ENCODE data around the gene TECR.
"Not testable (repeated sequence)": the region's sequence is repeated elsewhere in the genome, so short reads cannot be mapped to it uniquely, and the experiment has no call there.

Gene TECR

GRCh38 chr19:14563989-14564651 is 34.7 kb downstream of the TECR start:
- Histone ChIP-seq H4K91ac (ENCODE audit: low read depth, low read length, poor library complexity) (no peak overlapping the region), H3K9ac (ENCODE audit: low read depth, low read length, poor library complexity) (no peak overlapping the region), H3K79me1 (ENCODE audit: low read depth, low read length) (peaks cover 22% of the 10 kb centered on the region), H3K4me2 (ENCODE audit: insufficient read depth, low read length, poor library complexity, severe bottlenecking) (no peak overlapping the region), H3K36me3 (replicated peaks in 1 of 2; ENCODE audit: control insufficient read depth in 2 of 2, insufficient read depth in 2 of 2, low read length in 2 of 2) (peaks cover 14 to 49% of the 10 kb centered on the region in 2 donors), H2BK15ac (ENCODE audit: low read length) (no peak overlapping the region), H3K4me3 (ENCODE audit: low read length in 2 of 2) (no peak overlapping the region), H3K18ac (ENCODE audit: low read length) (peak overlapping the region; percentile 71), H3K9me3 (replicated peaks in 1 of 2; ENCODE audit: control insufficient read depth in 2 of 2, insufficient read depth in 1 of 2, low read depth in 1 of 2, low read length in 2 of 2) (no peaks in the 10 kb centered on the region), H3K4ac (ENCODE audit: low read length) (no peak overlapping the region), H3K14ac (ENCODE audit: low read length) (no peak overlapping the region), H3K23ac (ENCODE audit: low read depth, low read length, poor library complexity) (no peak overlapping the region), H2BK5ac (ENCODE audit: low read length) (no peak overlapping the region), H3K4me1 (ENCODE audit: control insufficient read depth in 2 of 2, insufficient read depth in 1 of 2, low read depth in 1 of 2, low read length in 2 of 2) (peaks cover 3 to 11% of the 10 kb centered on the region in 2 donors), H2AK5ac (ENCODE audit: low read depth, low read length) (no peak overlapping the region), H2BK12ac (ENCODE audit: low read length) (no peak overlapping the region), H2AFZ (ENCODE audit: low read length) (no peak overlapping the region), H2BK120ac (ENCODE audit: low read depth, low read length) (no peak overlapping the region), H3K27me3 (ENCODE audit: control insufficient read depth in 3 of 3, insufficient read depth in 3 of 3, low read depth in 1 of 3, low read length in 3 of 3) (no peaks in the 10 kb centered on the region), H3K27ac (replicated peaks; ENCODE audit: low read length) (no peak overlapping the region), H4K8ac (ENCODE audit: low read depth, low read length) (no peak overlapping the region)
- no CpG with 5 or more reads among the region's 33 CpGs for WGBS, 2 donors (ENCODE audit: extremely low coverage in 2 of 2, insufficient read length in 2 of 2, insufficient replicate concordance in 1 of 2)
- DNase-seq (ENCODE audit: low spot score), result no peak

- Histone ChIP-seq H3K36me3 (replicated peaks in 1 of 2; ENCODE audit: control insufficient read depth in 2 of 2, insufficient read depth in 2 of 2, low read length in 2 of 2) (peaks cover 14 to 55% of the 10 kb centered on the region in 2 donors), H3K79me1 (ENCODE audit: low read depth, low read length) (peaks cover 26% of the 10 kb centered on the region), H3K4me1 (ENCODE audit: control insufficient read depth in 2 of 2, insufficient read depth in 1 of 2, low read depth in 1 of 2, low read length in 2 of 2) (peaks cover 3 to 10% of the 10 kb centered on the region in 2 donors)
- not testable (repeated sequence) for DNase-seq (ENCODE audit: low spot score); H3K9ac ChIP-seq (ENCODE audit: low read depth, low read length, poor library complexity); H2AFZ ChIP-seq (ENCODE audit: low read length); H3K4me3 ChIP-seq (ENCODE audit: low read length in 2 of 2); H2BK120ac ChIP-seq (ENCODE audit: low read depth, low read length); H3K18ac ChIP-seq (ENCODE audit: low read length); H4K8ac ChIP-seq (ENCODE audit: low read depth, low read length); H4K91ac ChIP-seq (ENCODE audit: low read depth, low read length, poor library complexity); H2BK15ac ChIP-seq (ENCODE audit: low read length); H3K14ac ChIP-seq (ENCODE audit: low read length); H3K4ac ChIP-seq (ENCODE audit: low read length); H2BK5ac ChIP-seq (ENCODE audit: low read length); H3K27me3 ChIP-seq (ENCODE audit: control insufficient read depth in 3 of 3, insufficient read depth in 3 of 3, low read depth in 1 of 3, low read length in 3 of 3); H3K23ac ChIP-seq (ENCODE audit: low read depth, low read length, poor library complexity); H3K27ac ChIP-seq (replicated peaks; ENCODE audit: low read length); H2AK5ac ChIP-seq (ENCODE audit: low read depth, low read length); H2BK12ac ChIP-seq (ENCODE audit: low read length); H3K4me2 ChIP-seq (ENCODE audit: insufficient read depth, low read length, poor library complexity, severe bottlenecking); H3K9me3 ChIP-seq (replicated peaks in 1 of 2; ENCODE audit: control insufficient read depth in 2 of 2, insufficient read depth in 1 of 2, low read depth in 1 of 2, low read length in 2 of 2)
- WGBS, 2 donors (ENCODE audit: extremely low coverage in 2 of 2, insufficient read length in 2 of 2, insufficient replicate concordance in 1 of 2), result no CpG with 5 or more reads among the region's 22 CpGs
Measured at GRCh38 chr19:14564652-14565297, 35.4 kb downstream of the TECR start.

GRCh38 chr19:14565298-14565679 is 35.9 kb downstream of the TECR start:
- Histone ChIP-seq H3K18ac (ENCODE audit: low read length) (no peak overlapping the region), H3K36me3 (replicated peaks in 1 of 2; ENCODE audit: control insufficient read depth in 2 of 2, insufficient read depth in 2 of 2, low read length in 2 of 2) (peaks cover 14 to 56% of the 10 kb centered on the region in 2 donors), H2BK15ac (ENCODE audit: low read length) (no peak overlapping the region), H2BK12ac (ENCODE audit: low read length) (no peak overlapping the region), H3K27ac (replicated peaks; ENCODE audit: low read length) (no peak overlapping the region), H3K4me3 (ENCODE audit: low read length in 2 of 2) (no peak overlapping the region), H3K4me2 (ENCODE audit: insufficient read depth, low read length, poor library complexity, severe bottlenecking) (no peak overlapping the region), H4K8ac (ENCODE audit: low read depth, low read length) (no peak overlapping the region), H2AK5ac (ENCODE audit: low read depth, low read length) (no peak overlapping the region), H3K9me3 (replicated peaks in 1 of 2; ENCODE audit: control insufficient read depth in 2 of 2, insufficient read depth in 1 of 2, low read depth in 1 of 2, low read length in 2 of 2) (peaks cover 0 to 2% of the 10 kb centered on the region in 2 donors), H3K79me1 (ENCODE audit: low read depth, low read length) (peaks cover 21% of the 10 kb centered on the region), H3K23ac (ENCODE audit: low read depth, low read length, poor library complexity) (no peak overlapping the region), H2BK120ac (ENCODE audit: low read depth, low read length) (no peak overlapping the region), H3K9ac (ENCODE audit: low read depth, low read length, poor library complexity) (no peak overlapping the region), H4K91ac (ENCODE audit: low read depth, low read length, poor library complexity) (no peak overlapping the region), H2BK5ac (ENCODE audit: low read length) (no peak overlapping the region), H3K4ac (ENCODE audit: low read length) (no peak overlapping the region), H2AFZ (ENCODE audit: low read length) (no peak overlapping the region), H3K14ac (ENCODE audit: low read length) (no peak overlapping the region), H3K27me3 (ENCODE audit: control insufficient read depth in 3 of 3, insufficient read depth in 3 of 3, low read depth in 1 of 3, low read length in 3 of 3) (no peaks in the 10 kb centered on the region), H3K4me1 (ENCODE audit: control insufficient read depth in 2 of 2, insufficient read depth in 1 of 2, low read depth in 1 of 2, low read length in 2 of 2) (peaks cover 3 to 6% of the 10 kb centered on the region in 2 donors)
- no CpG with 5 or more reads among the region's 22 CpGs for WGBS, 2 donors (ENCODE audit: extremely low coverage in 2 of 2, insufficient read length in 2 of 2, insufficient replicate concordance in 1 of 2)
- no peak for DNase-seq (ENCODE audit: low spot score)
